ENCODE data around the gene STMN1. TPM values are rescaled to one million over a fixed set of nuclear protein-coding genes. Genes with fewer than 3 reads are reported as not detected.
A peak's percentile ranks its signal among the peaks of the same experiment; 100 is the strongest.

STMN1 gene
- total and polyA plus RNA-seq, 7 donors = 30.7 to 175 (median 37.5) TPM

DNA sequence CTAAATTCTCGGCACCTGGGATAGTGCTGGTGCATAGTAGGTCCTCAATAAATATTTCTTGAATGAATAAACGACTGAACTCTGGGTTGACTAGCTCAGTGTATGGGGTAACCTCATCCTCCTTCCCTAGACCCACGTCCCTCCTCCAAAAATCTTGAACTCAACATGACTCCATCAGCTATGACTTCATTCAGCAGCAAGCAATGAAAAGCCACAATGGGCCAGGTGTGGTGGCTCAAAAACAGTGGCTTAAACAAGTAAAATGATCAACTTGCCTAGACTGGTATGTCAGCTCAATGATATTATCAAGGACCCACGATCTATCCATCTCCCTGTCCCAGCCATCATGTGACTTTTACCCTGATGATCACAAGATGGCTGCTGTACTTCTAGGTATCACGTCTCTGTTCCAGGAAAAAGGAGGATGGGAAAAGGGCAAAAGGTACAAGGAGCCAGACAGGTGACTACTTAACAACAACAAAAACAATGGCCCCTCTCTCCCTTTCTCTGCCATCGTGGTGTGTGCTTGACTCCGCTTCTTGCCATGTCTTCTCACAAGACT lies 17.7 kb downstream of the STMN1 start:
- intact Hi-C loops (cut with DNase I) = no loop called here
- no peak overlapping the region for H3K27ac ChIP-seq
- 94 to 95% methylated on average over 7 of the region's 7 CpGs for WGBS, 2 donors

DNA sequence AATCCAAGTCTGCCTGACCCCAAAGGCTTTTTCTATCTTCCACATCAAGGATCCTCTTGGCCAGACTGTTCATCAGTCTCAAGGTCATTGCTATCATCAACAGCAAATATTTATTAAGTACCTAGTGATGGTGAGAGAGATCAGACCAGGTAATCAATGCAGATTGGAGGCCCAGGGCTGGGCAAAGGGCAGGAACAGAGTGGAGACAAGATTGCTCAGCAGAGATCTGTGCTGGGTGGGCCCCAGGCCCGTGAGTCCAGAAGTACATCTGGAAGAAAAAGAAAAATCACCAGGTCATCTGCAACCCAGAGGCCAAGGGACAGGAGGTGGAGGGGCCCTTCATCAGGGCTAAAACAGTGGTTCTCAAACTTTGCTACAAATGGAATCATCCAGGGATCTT lies 20.6 kb downstream of the STMN1 start:
- Histone ChIP-seq H3K4me3 (no peak overlapping the region), H3K36me3 (no peaks in the 10 kb centered on the region), H3K27ac (no peak overlapping the region), H3K27me3 (no peaks in the 10 kb centered on the region), H3K9me3 (no peaks in the 10 kb centered on the region), H3K4me1 (no peaks in the 10 kb centered on the region)
- WGBS, 2 donors = 80 to 89% methylated on average over 1 of the region's 1 CpG
- TF ChIP-seq POLR2A (IDR thresholded peaks at IDR 0.05) = no peak
- TF ChIP-seq, protein P1, sequence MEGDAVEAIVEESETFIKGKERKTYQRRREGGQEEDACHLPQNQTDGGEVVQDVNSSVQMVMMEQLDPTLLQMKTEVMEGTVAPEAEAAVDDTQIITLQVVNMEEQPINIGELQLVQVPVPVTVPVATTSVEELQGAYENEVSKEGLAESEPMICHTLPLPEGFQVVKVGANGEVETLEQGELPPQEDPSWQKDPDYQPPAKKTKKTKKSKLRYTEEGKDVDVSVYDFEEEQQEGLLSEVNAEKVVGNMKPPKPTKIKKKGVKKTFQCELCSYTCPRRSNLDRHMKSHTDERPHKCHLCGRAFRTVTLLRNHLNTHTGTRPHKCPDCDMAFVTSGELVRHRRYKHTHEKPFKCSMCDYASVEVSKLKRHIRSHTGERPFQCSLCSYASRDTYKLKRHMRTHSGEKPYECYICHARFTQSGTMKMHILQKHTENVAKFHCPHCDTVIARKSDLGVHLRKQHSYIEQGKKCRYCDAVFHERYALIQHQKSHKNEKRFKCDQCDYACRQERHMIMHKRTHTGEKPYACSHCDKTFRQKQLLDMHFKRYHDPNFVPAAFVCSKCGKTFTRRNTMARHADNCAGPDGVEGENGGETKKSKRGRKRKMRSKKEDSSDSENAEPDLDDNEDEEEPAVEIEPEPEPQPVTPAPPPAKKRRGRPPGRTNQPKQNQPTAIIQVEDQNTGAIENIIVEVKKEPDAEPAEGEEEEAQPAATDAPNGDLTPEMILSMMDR (IDR thresholded peaks at IDR 0.05) = no peak
- no peak for TF ChIP-seq POLR2AphosphoS5 (IDR thresholded peaks at IDR 0.05)
- no peak for TF ChIP-seq EP300 (IDR thresholded peaks at IDR 0.05)
- intact Hi-C loops (cut with DNase I) = no loop called here
- DNase-seq = no peak

More for the DNA sequence above, 17.7 kb downstream of the STMN1 start:
- Histone ChIP-seq H3K36me3 (no peaks in the 10 kb centered on the region), H3K4me3 (no peak overlapping the region), H3K9me3 (no peaks in the 10 kb centered on the region), H3K27me3 (no peaks in the 10 kb centered on the region), H3K4me1 (peaks cover 0 to 18% (median 17%) of the 10 kb centered on the region in 4 donors)
- TF ChIP-seq EP300 (IDR thresholded peaks at IDR 0.05) (no peak), POLR2AphosphoS5 (IDR thresholded peaks at IDR 0.05) (no peak), POLR2A (IDR thresholded peaks at IDR 0.05) (no peak)
- TF ChIP-seq, protein P1 (IDR thresholded peaks at IDR 0.05) = no peak
- peak; percentile 32 for DNase-seq

DNA sequence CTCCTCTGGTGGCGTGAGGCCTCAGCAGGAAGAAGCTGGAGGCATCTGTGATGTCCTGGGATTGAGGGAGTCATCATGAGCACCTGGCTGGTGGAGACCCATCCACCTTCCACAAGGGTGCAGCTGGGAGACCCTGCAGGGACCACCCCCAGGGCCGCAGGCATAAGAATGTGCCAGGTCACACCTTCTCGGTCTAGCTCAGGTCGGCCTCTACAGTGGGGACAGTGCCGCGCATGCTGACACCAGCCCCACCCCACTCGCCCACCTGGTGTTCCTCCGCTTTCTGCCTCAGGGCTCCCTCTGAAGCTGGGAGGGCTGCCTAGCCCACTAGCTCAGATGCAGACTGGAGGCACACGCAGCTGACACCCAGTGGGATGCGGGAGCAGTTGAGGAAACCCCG lies 25.0 kb downstream of the STMN1 start:
- H3K4me3 ChIP-seq = no peak overlapping the region
- TF ChIP-seq, protein P1 (IDR thresholded peaks at IDR 0.05) = no peak
- TF ChIP-seq EP300 (IDR thresholded peaks at IDR 0.05) (no peak), POLR2A (IDR thresholded peaks at IDR 0.05) (no peak), POLR2AphosphoS5 (IDR thresholded peaks at IDR 0.05) (no peak)
- no peaks in the 10 kb centered on the region for H3K9me3 ChIP-seq
- H3K27me3 ChIP-seq = no peaks in the 10 kb centered on the region
- DNase-seq = peak; percentile 48
- intact Hi-C loops (cut with DNase I) = no loop called here
- H3K4me1 ChIP-seq = no peaks in the 10 kb centered on the region
- WGBS, 2 donors = 93 to 94% methylated on average over 11 of the region's 11 CpGs
- no peak overlapping the region for H3K27ac ChIP-seq
- no peaks in the 10 kb centered on the region for H3K36me3 ChIP-seq

DNA sequence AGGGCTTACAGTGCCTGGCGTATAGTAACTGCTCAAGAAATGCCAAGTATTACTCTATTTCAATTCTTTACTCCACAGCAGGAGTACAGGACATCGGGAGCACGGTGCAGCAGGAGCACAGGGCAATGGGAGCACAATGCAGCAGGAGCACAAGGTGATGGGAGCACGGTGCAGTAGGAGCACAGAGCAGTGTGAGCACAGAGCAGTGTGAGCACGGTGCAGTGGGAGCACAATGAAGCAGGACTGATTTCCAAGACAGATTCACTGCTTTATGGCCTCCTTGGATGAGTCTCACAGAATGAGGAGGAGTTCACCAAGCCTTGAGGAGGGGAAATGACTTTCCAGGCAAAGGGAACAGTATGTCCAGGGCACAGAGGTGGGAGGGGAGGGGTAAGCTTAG lies 25.7 kb downstream of the STMN1 start:
- H3K9me3 ChIP-seq = no peaks in the 10 kb centered on the region
- TF ChIP-seq EP300 (IDR thresholded peaks at IDR 0.05) = no peak
- no peak for TF ChIP-seq POLR2AphosphoS5 (IDR thresholded peaks at IDR 0.05)
- no peak for TF ChIP-seq POLR2A (IDR thresholded peaks at IDR 0.05)
- TF ChIP-seq, protein P1 (IDR thresholded peaks at IDR 0.05) = no peak
- no peak overlapping the region for H3K27ac ChIP-seq
- WGBS, 2 donors = 93% methylated on average over 5 of the region's 5 CpGs
- H3K27me3 ChIP-seq = no peaks in the 10 kb centered on the region
- peaks cover 0 to 7% (median 5%) of the 10 kb centered on the region in 4 donors for H3K4me1 ChIP-seq
- H3K4me3 ChIP-seq = no peak overlapping the region
- intact Hi-C loops (cut with DNase I) = no loop called here
- DNase-seq = no peak
- no peaks in the 10 kb centered on the region for H3K36me3 ChIP-seq

DNA sequence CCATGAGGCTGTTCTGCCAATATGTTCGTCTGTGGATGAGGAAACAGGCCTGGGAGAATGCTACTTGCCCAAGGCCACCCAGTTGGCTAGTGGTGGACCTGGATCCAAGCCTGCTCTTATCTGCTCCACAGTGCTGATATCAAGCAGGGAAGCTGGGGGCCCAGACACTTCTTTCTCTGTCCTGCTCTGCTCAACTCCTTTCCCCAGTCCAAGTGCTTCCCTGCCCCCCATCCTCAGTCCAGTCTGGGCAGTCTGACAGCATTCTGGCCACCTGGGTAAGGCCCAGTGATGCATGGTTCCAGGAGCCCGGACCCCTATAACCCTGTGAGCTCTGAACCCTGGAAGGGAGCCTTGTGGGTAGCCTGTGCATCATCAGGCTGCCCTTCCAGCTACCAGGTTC lies 26.5 kb downstream of the STMN1 start:
- peak; percentile 38 for DNase-seq
- Histone ChIP-seq H3K4me3 (no peak overlapping the region), H3K27me3 (no peaks in the 10 kb centered on the region), H3K9me3 (no peaks in the 10 kb centered on the region), H3K4me1 (peaks cover 0 to 16% (median 9%) of the 10 kb centered on the region in 4 donors), H3K27ac (no peak overlapping the region), H3K36me3 (no peaks in the 10 kb centered on the region)
- intact Hi-C loops (cut with DNase I) = no loop called here
- TF ChIP-seq, protein P1 (IDR thresholded peaks at IDR 0.05) = no peak
- TF ChIP-seq EP300 (IDR thresholded peaks at IDR 0.05) (no peak), POLR2A (IDR thresholded peaks at IDR 0.05) (no peak), POLR2AphosphoS5 (IDR thresholded peaks at IDR 0.05) (no peak)
- 74 to 79% methylated on average over 2 of the region's 2 CpGs for WGBS, 2 donors
